ENCODE results near the gene CDA. TPM values are rescaled to one million over a fixed set of nuclear protein-coding genes. Genes with fewer than 3 reads are reported as not detected.

Gene CDA
- total and polyA plus RNA-seq, 10 of the 15 experiments (the other 5 are each of a cell fraction or from before 2014, with no cell fraction given), result not detected

- TF ChIP-seq ZBTB4 (CRISPR knock-in tag; IDR thresholded peaks at IDR 0.05), result no peak
- no peak for TF ChIP-seq PKNOX1 (IDR thresholded peaks at IDR 0.05)
- no peak for TF ChIP-seq HCFC1 (IDR thresholded peaks at IDR 0.05; ENCODE audit: low read length)
- peak; percentile 28; the same call in 1 of the 2 replicates for TF ChIP-seq STAT1 (conservative IDR thresholded peaks at IDR 0.05)
- TF ChIP-seq NFYA (IDR thresholded peaks at IDR 0.05; ENCODE audit: borderline replicate concordance, low read depth, low read length), result no peak
- no peak for TF ChIP-seq FOXK2 (IDR thresholded peaks at IDR 0.05)
- TF ChIP-seq ASH2L (IDR thresholded peaks at IDR 0.05; ENCODE audit: borderline replicate concordance, low read depth), result no peak
- TF ChIP-seq BCL3 (IDR thresholded peaks at IDR 0.05; ENCODE audit: borderline replicate concordance, insufficient read depth, low read depth, low read length, poor library complexity, severe bottlenecking), result no peak
- TF ChIP-seq SMAD1 (IDR thresholded peaks at IDR 0.05; ENCODE audit: low read depth, partially characterized antibody), result no peak
- peak; percentile 83 for TF ChIP-seq NKRF (conservative IDR thresholded peaks at IDR 0.05)
- TF ChIP-seq ZBED1 (IDR thresholded peaks at IDR 0.05; ENCODE audit: borderline replicate concordance), result no peak
- peak; percentile 85; the same call in 1 of the 2 replicates for TF ChIP-seq LARP7 (IDR thresholded peaks at IDR 0.05)
- no peak for TF ChIP-seq SUPT20H (IDR thresholded peaks at IDR 0.05; ENCODE audit: borderline replicate concordance, control insufficient read depth, low read depth, low read length)
- peak; percentile 95 for TF ChIP-seq SMARCA5 (IDR thresholded peaks at IDR 0.05)
- no peak for TF ChIP-seq POU2F2 (IDR thresholded peaks at IDR 0.05; ENCODE audit: borderline replicate concordance, low read depth, low read length)
- TF ChIP-seq SPI1 (IDR thresholded peaks at IDR 0.05; ENCODE audit: borderline replicate concordance, insufficient read depth, low read depth, low read length), result no peak
- TF ChIP-seq BHLHE40 (IDR thresholded peaks at IDR 0.05; ENCODE audit: borderline replicate concordance in 1 of 2, low read depth in 2 of 2, low read length in 1 of 2), result peak; percentile 41 to 59; a peak in 3 of 4 replicates
- TF ChIP-seq TBL1XR1 (IDR thresholded peaks at IDR 0.05; ENCODE audit: low read depth, low read length), result no peak
- no peak for TF ChIP-seq ZZZ3 (IDR thresholded peaks at IDR 0.05; ENCODE audit: control insufficient read depth, insufficient read length, low read depth)
- no peak for TF ChIP-seq CBX5 (IDR thresholded peaks at IDR 0.05; ENCODE audit: low read depth)
- peak; percentile 27; the same call in 1 of the 2 replicates for TF ChIP-seq RAD21 (IDR thresholded peaks at IDR 0.05; ENCODE audit: insufficient read depth, low read depth, low read length)
- TF ChIP-seq POLR2A (IDR thresholded peaks at IDR 0.05; ENCODE audit: low read depth, low read length), result peak; percentile 49; the same call in 1 of the 2 replicates
- TF ChIP-seq HDAC6 (IDR thresholded peaks at IDR 0.05; ENCODE audit: unreplicated experiment), result no peak
Observed at GRCh38 chr1:20633190-20634064, 44.5 kb downstream of the CDA start, which contains the start of gene PINK1 (continued).
